Raji (cell line): ENCODE data around the gene SFXN3.
A peak's percentile ranks its signal among the peaks of the same experiment; 100 is the strongest.

Source experiments
- POLR2A ChIP-seq: IDR thresholded peaks from 2 replicates; pipeline ENCODE4 v1.6.1; 2011; ENCODE audit warnings: low read depth, low read length, control low read depth; ENCODE audit not compliant: insufficient read depth

The SFXN3 gene

GRCh38 chr10:101050208-101051069 is 19.4 kb downstream of the SFXN3 start:
- TF ChIP-seq POLR2A = no peak

GRCh38 chr10:101052285-101052684 is 21.3 kb downstream of the SFXN3 start:
- TF ChIP-seq POLR2A = no peak

GRCh38 chr10:101053516-101053915 is 22.5 kb downstream of the SFXN3 start:
- no peak for TF ChIP-seq POLR2A

GRCh38 chr10:101054351-101054750 is 23.3 kb downstream of the SFXN3 start:
- TF ChIP-seq POLR2A = no peak

GRCh38 chr10:101054876-101055275 is 23.8 kb downstream of the SFXN3 start:
- TF ChIP-seq POLR2A = no peak

- no peak for TF ChIP-seq POLR2A
These were observed 24.4 kb downstream of the SFXN3 start for GRCh38 chr10:101055411-101055810.

GRCh38 chr10:101056365-101057151 is 25.5 kb downstream of the SFXN3 start:
- TF ChIP-seq POLR2A = no peak

GRCh38 chr10:101060036-101060950 is 29.3 kb downstream of the SFXN3 start:
- TF ChIP-seq POLR2A = peak; percentile 69

GRCh38 chr10:101060951-101061623 is 30.1 kb downstream of the SFXN3 start:
- peak; percentile 46; the same call in 1 of the 2 replicates for TF ChIP-seq POLR2A

- no peak for TF ChIP-seq POLR2A
These were observed 30.7 kb downstream of the SFXN3 start, which contains the start of gene KAZALD1 for GRCh38 chr10:101061624-101062231. KAZALD1 (plus strand) TSS chr10:101061989; CDS start chr10:101062593, 604 bp downstream.

GRCh38 chr10:101062232-101063049 is 31.4 kb downstream of the SFXN3 start:
- 0 out of 2 replicates have a peak, but pooled peaks have one; percentile 21 for TF ChIP-seq POLR2A

- TF ChIP-seq POLR2A = no peak
These were observed 32.1 kb downstream of the SFXN3 start for GRCh38 chr10:101063050-101063525.
